Measurements from ENCODE around the gene GH1. TPM values are rescaled to one million over a fixed set of nuclear protein-coding genes. Genes with fewer than 3 reads are reported as not detected.
"Not testable (repeated sequence)": the region's sequence is repeated elsewhere in the genome, so short reads cannot be mapped to it uniquely, and the experiment has no call there.

Gene GH1
- total and polyA plus RNA-seq, 2 of the 13 experiments (the other 11 are each of a cell fraction or from before 2014, with no cell fraction given): not detected

GRCh38 chr17:63903787-63904201 is 14.8 kb downstream of the GH1 start:
- intact Hi-C loops (cut with micrococcal nuclease; ENCODE audit: unreplicated experiment); H2AFZ ChIP-seq (ENCODE audit: low read length); H3K27me3 ChIP-seq (ENCODE audit: control insufficient read depth in 1 of 2, insufficient read depth in 2 of 2, low read length in 2 of 2); ATAC-seq; H3K27ac ChIP-seq (ENCODE audit: extremely low read length, insufficient read depth, low read length); DNase-seq (ENCODE audit: low spot score); POLR2A ChIA-PET; H3K4me3 ChIP-seq (replicated peaks in 1 of 3; ENCODE audit: insufficient read depth in 1 of 3, low read depth in 2 of 3, low read length in 3 of 3); H3K36me3 ChIP-seq (replicated peaks in 1 of 2; ENCODE audit: control insufficient read depth in 1 of 2, insufficient read depth in 2 of 2, low read length in 2 of 2); H4K20me1 ChIP-seq (ENCODE audit: insufficient read depth, low read length); H3K4me2 ChIP-seq (ENCODE audit: low read depth, low read length); H3K9ac ChIP-seq (ENCODE audit: insufficient read depth, low read depth, low read length); BruUV-seq (replicated peaks); H3K79me2 ChIP-seq (ENCODE audit: insufficient read depth, low read length); H3K4me1 ChIP-seq (ENCODE audit: insufficient read depth, low read length); CTCF ChIA-PET (ENCODE audit: low intra/inter-chr PET ratio, low total read pairs); H3K9me3 ChIP-seq (ENCODE audit: low read length); in situ Hi-C loops (cut with HindIII; ENCODE audit: extremely low pct_ligation_motif_present, low pct_unique_long_range_greater_than_20kb): not testable (repeated sequence)
- WGBS (ENCODE audit: low lambda C conversion rate): 25% methylated on average over 4 of the region's 5 CpGs
- FAIRE-seq: peak; percentile 80
- TF ChIP-seq CTCF (CRISPR knock-in tag; IDR thresholded peaks at IDR 0.05) (peak; percentile 47), STAG1 (CRISPR knock-in tag; IDR thresholded peaks at IDR 0.05) (peak; percentile 31)

- in situ Hi-C loops (cut with HindIII; ENCODE audit: extremely low pct_ligation_motif_present, low pct_unique_long_range_greater_than_20kb); FAIRE-seq: not testable (repeated sequence)
- 10% methylated on average over 2 of the region's 2 CpGs for WGBS (ENCODE audit: low lambda C conversion rate)
Measured at GRCh38 chr17:63901971-63902370, 16.7 kb downstream of the GH1 start.

GRCh38 chr17:63898899-63899798 is 19.5 kb downstream of the GH1 start:
- 0% methylated on average over 1 of the region's 6 CpGs for WGBS (ENCODE audit: low lambda C conversion rate)
- ATAC-seq: peak; percentile 40; the same call in 2 of the 3 replicates
- CTCF ChIA-PET (ENCODE audit: low intra/inter-chr PET ratio, low total read pairs); DNase-seq (ENCODE audit: low spot score); H4K20me1 ChIP-seq (ENCODE audit: insufficient read depth, low read length); H3K9me3 ChIP-seq (ENCODE audit: low read length); BruUV-seq (replicated peaks); H3K27ac ChIP-seq (ENCODE audit: extremely low read length, insufficient read depth, low read length); H3K27me3 ChIP-seq (ENCODE audit: control insufficient read depth in 1 of 2, insufficient read depth in 2 of 2, low read length in 2 of 2); POLR2A ChIA-PET; H3K4me2 ChIP-seq (ENCODE audit: low read depth, low read length); FAIRE-seq; H3K36me3 ChIP-seq (replicated peaks in 1 of 2; ENCODE audit: control insufficient read depth in 1 of 2, insufficient read depth in 2 of 2, low read length in 2 of 2); in situ Hi-C loops (cut with HindIII; ENCODE audit: extremely low pct_ligation_motif_present, low pct_unique_long_range_greater_than_20kb); H3K79me2 ChIP-seq (ENCODE audit: insufficient read depth, low read length); H3K4me3 ChIP-seq (replicated peaks in 1 of 3; ENCODE audit: insufficient read depth in 1 of 3, low read depth in 2 of 3, low read length in 3 of 3); H3K9ac ChIP-seq (ENCODE audit: insufficient read depth, low read depth, low read length); intact Hi-C loops (cut with micrococcal nuclease; ENCODE audit: unreplicated experiment); H2AFZ ChIP-seq (ENCODE audit: low read length); H3K4me1 ChIP-seq (ENCODE audit: insufficient read depth, low read length): not testable (repeated sequence)

More at GRCh38 chr17:63901971-63902370, 16.7 kb downstream of the GH1 start:
- DNase-seq (ENCODE audit: low spot score); CTCF ChIA-PET (ENCODE audit: low intra/inter-chr PET ratio, low total read pairs); H3K79me2 ChIP-seq (ENCODE audit: insufficient read depth, low read length); POLR2A ChIA-PET; H3K4me3 ChIP-seq (replicated peaks in 1 of 3; ENCODE audit: insufficient read depth in 1 of 3, low read depth in 2 of 3, low read length in 3 of 3); H2AFZ ChIP-seq (ENCODE audit: low read length); H3K4me2 ChIP-seq (ENCODE audit: low read depth, low read length); H3K27me3 ChIP-seq (ENCODE audit: control insufficient read depth in 1 of 2, insufficient read depth in 2 of 2, low read length in 2 of 2); H4K20me1 ChIP-seq (ENCODE audit: insufficient read depth, low read length); ATAC-seq; intact Hi-C loops (cut with micrococcal nuclease; ENCODE audit: unreplicated experiment); H3K27ac ChIP-seq (ENCODE audit: extremely low read length, insufficient read depth, low read length); H3K9ac ChIP-seq (ENCODE audit: insufficient read depth, low read depth, low read length); BruUV-seq (replicated peaks); H3K4me1 ChIP-seq (ENCODE audit: insufficient read depth, low read length); H3K9me3 ChIP-seq (ENCODE audit: low read length); H3K36me3 ChIP-seq (replicated peaks in 1 of 2; ENCODE audit: control insufficient read depth in 1 of 2, insufficient read depth in 2 of 2, low read length in 2 of 2): not testable (repeated sequence)

Data from HepG2 (cell line).